ENCODE data around the gene PIK3CD. TPM values are rescaled to one million over a fixed set of nuclear protein-coding genes. Genes with fewer than 3 reads are reported as not detected.

Gene PIK3CD
- total and polyA plus RNA-seq, 2 donors (not counting 3 experiments of a cell fraction or from before 2014, with no cell fraction given) = 3.5 to 5.2 TPM

DNA sequence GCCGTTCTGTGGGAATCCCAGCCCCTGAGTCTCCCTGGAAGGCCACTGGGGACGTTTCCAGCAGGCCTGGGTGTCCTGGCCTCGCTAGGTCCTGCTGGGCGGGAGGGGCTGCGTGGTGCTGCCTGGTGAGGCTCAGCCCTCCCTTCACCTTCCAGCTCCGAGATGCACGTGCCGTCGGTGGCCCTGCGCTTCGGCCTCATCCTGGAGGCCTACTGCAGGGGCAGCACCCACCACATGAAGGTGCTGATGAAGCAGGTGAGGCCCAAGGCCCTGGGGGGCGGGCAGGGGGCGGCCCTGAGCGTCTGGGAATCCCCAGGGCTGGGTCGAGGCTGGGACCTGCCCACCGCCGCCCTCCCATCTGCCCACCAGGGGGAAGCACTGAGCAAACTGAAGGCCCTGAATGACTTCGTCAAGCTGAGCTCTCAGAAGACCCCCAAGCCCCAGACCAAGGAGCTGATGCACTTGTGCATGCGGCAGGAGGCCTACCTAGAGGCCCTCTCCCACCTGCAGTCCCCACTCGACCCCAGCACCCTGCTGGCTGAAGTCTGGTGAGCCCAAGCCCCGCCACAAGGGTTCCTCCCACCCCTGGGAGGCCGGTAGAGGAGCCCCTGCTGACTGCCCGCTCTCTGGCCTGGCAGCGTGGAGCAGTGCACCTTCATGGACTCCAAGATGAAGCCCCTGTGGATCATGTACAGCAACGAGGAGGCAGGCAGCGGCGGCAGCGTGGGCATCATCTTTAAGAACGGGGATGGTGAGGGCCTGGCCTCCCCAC is 70.3 kb downstream of the PIK3CD start:
- POLR2A ChIA-PET = no interaction called here
- Histone ChIP-seq H3K36me3 (ENCODE audit: control insufficient read depth in 2 of 2, extremely low read depth in 1 of 2, insufficient read depth in 2 of 2, low read length in 2 of 2) (no peaks in the 10 kb centered on the region), H2AFZ (ENCODE audit: low read depth, low read length) (no peak overlapping the region), H3K4me2 (ENCODE audit: insufficient read depth, low read length) (no peak overlapping the region), H3K9me1 (replicated peaks; ENCODE audit: control insufficient read depth, extremely low read depth, insufficient read depth, low read length) (no peaks in the 10 kb centered on the region), H3K79me2 (ENCODE audit: control insufficient read depth, insufficient read depth, low read length) (no peaks in the 10 kb centered on the region), H4K20me1 (replicated peaks; ENCODE audit: control insufficient read depth, extremely low read depth, insufficient read depth, low read length) (no peaks in the 10 kb centered on the region), H3K4me3 (replicated peaks in 1 of 3; ENCODE audit: insufficient read depth in 1 of 3, low read depth in 1 of 3, low read length in 3 of 3) (no peak overlapping the region), H3K27ac (ENCODE audit: insufficient read depth, low read depth, low read length) (no peak overlapping the region), H3K9me3 (replicated peaks; ENCODE audit: control insufficient read depth, insufficient read depth, low read length) (no peaks in the 10 kb centered on the region), H3K4me1 (ENCODE audit: control insufficient read depth, extremely low read depth, insufficient read depth, low read length) (no peaks in the 10 kb centered on the region), H3K9ac (replicated peaks; ENCODE audit: extremely low read depth, insufficient read depth, low read length) (no peak overlapping the region), H3K27me3 (ENCODE audit: control insufficient read depth in 2 of 2, insufficient read depth in 2 of 2, low read length in 2 of 2) (no peaks in the 10 kb centered on the region)
- TF ChIP-seq CTCF (IDR thresholded peaks at IDR 0.05; ENCODE audit: extremely low read depth in 1 of 2, insufficient read depth in 1 of 2, low read depth in 1 of 2, low read length in 2 of 2) = peak; percentile 72 to 88
- no peak for TF ChIP-seq MYC (IDR thresholded peaks at IDR 0.05; ENCODE audit: low read depth, low read length)
- no TSS peak for BruUV-seq (replicated peaks)
- FAIRE-seq (peak; percentile 73), DNase-seq (ENCODE audit: low read depth, low spot score) (peak; percentile 30)
- intact Hi-C loops (cut with micrococcal nuclease) (loop anchor here (1.0 kb wide), 1 partner anchor 146 kb away; no protein-coding TSS in a partner anchor), dilution Hi-C loops (cut with MboI; ENCODE audit: extremely low pct_ligation_motif_present, low sequenced_read_pairs) (no loop called here)
- CTCF ChIA-PET = interaction anchor here (0.5 to 4.2 kb wide), 16 partner anchors 8 to 193 kb away, joined by 3 to 35 read pairs (median 6); no protein-coding TSS in a partner anchor

- H3K27ac ChIP-seq (ENCODE audit: insufficient read depth, low read depth, low read length) = no peak overlapping the region
- no peaks in the 10 kb centered on the region for H3K79me2 ChIP-seq (ENCODE audit: control insufficient read depth, insufficient read depth, low read length)
- TF ChIP-seq MYC (IDR thresholded peaks at IDR 0.05; ENCODE audit: low read depth, low read length) (no peak), CTCF (IDR thresholded peaks at IDR 0.05; ENCODE audit: extremely low read depth in 1 of 2, insufficient read depth in 1 of 2, low read depth in 1 of 2, low read length in 2 of 2) (no peak), POLR2A (IDR thresholded peaks at IDR 0.05; ENCODE audit: low read depth, low read length) (no peak), EZH2 (IDR thresholded peaks at IDR 0.05; ENCODE audit: borderline replicate concordance, low read depth, low read length, severe bottlenecking) (no peak), FOS (IDR thresholded peaks at IDR 0.05; ENCODE audit: borderline replicate concordance, insufficient read depth, low read length) (no peak), JUN (IDR thresholded peaks at IDR 0.05; ENCODE audit: borderline replicate concordance, insufficient read depth, insufficient read length, low read depth) (no peak), GATA2 (IDR thresholded peaks at IDR 0.05; ENCODE audit: insufficient read depth, insufficient read length, low read depth, low read length) (no peak), POLR2AphosphoS5 (IDR thresholded peaks at IDR 0.05; ENCODE audit: insufficient read depth, low read depth, low read length) (no peak)
- TF ChIP-seq, protein P1, sequence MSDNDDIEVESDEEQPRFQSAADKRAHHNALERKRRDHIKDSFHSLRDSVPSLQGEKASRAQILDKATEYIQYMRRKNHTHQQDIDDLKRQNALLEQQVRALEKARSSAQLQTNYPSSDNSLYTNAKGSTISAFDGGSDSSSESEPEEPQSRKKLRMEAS (IDR thresholded peaks at IDR 0.05; ENCODE audit: insufficient read depth, insufficient read length) = no peak
- no peak for FAIRE-seq
- H3K27me3 ChIP-seq (ENCODE audit: control insufficient read depth in 2 of 2, insufficient read depth in 2 of 2, low read length in 2 of 2) = no peaks in the 10 kb centered on the region
- no peak overlapping the region for H3K4me3 ChIP-seq (replicated peaks in 1 of 3; ENCODE audit: insufficient read depth in 1 of 3, low read depth in 1 of 3, low read length in 3 of 3)
- no peaks in the 10 kb centered on the region for H3K4me1 ChIP-seq (ENCODE audit: control insufficient read depth, extremely low read depth, insufficient read depth, low read length)
- H3K36me3 ChIP-seq (ENCODE audit: control insufficient read depth in 2 of 2, extremely low read depth in 1 of 2, insufficient read depth in 2 of 2, low read length in 2 of 2) = no peaks in the 10 kb centered on the region
- no peak for DNase-seq (ENCODE audit: low read depth, low spot score)
- no peaks in the 10 kb centered on the region for H3K9me3 ChIP-seq (replicated peaks; ENCODE audit: control insufficient read depth, insufficient read depth, low read length)
- H4K20me1 ChIP-seq (replicated peaks; ENCODE audit: control insufficient read depth, extremely low read depth, insufficient read depth, low read length) = no peaks in the 10 kb centered on the region
- no TSS peak for BruUV-seq (replicated peaks)
- H3K9ac ChIP-seq (replicated peaks; ENCODE audit: extremely low read depth, insufficient read depth, low read length) = no peak overlapping the region
- CTCF ChIA-PET = interaction anchor here (0.6 to 4.2 kb wide), 5 partner anchors 14 to 147 kb away, joined by 3 to 35 read pairs (median 13); no protein-coding TSS in a partner anchor
- no peak overlapping the region for H2AFZ ChIP-seq (ENCODE audit: low read depth, low read length)
- no peaks in the 10 kb centered on the region for H3K9me1 ChIP-seq (replicated peaks; ENCODE audit: control insufficient read depth, extremely low read depth, insufficient read depth, low read length)
- POLR2A ChIA-PET = no interaction called here
- intact Hi-C loops (cut with micrococcal nuclease) = no loop called here
- no peak overlapping the region for H3K4me2 ChIP-seq (ENCODE audit: insufficient read depth, low read length)
- dilution Hi-C loops (cut with MboI; ENCODE audit: extremely low pct_ligation_motif_present, low sequenced_read_pairs) = no loop called here
These were observed 70.8 kb downstream of the PIK3CD start for GRCh38 chr1:9722378-9722749.
